Measurements from ENCODE around the gene KCNN4.
"Not testable (repeated sequence)": the region's sequence is repeated elsewhere in the genome, so short reads cannot be mapped to it uniquely, and the experiment has no call there.

Gene KCNN4

GRCh38 chr19:43806848-43807247 is 26.1 kb upstream of the KCNN4 start:
- Histone ChIP-seq H3K36me3 (ENCODE audit: insufficient read depth) (no peaks in the 10 kb centered on the region), H3K27me3 (ENCODE audit: insufficient read depth, low read depth) (no peaks in the 10 kb centered on the region), H4K20me1 (ENCODE audit: insufficient read depth) (no peaks in the 10 kb centered on the region), H3K27ac (no peak overlapping the region), H2AFZ (ENCODE audit: low read depth) (no peak overlapping the region), H3K79me2 (ENCODE audit: insufficient read depth, low read depth) (no peaks in the 10 kb centered on the region), H3K4me3 (IDR thresholded peaks at IDR 0.05; ENCODE audit: insufficient read depth, low read depth, low read length) (no peak overlapping the region), H3K4me2 (no peak overlapping the region), H3K9ac (no peak overlapping the region), H3K4me1 (ENCODE audit: low read depth, poor library complexity, severe bottlenecking) (no peaks in the 10 kb centered on the region)
- no peak for TF ChIP-seq CTCF (conservative IDR thresholded peaks at IDR 0.05; ENCODE audit: low read depth, low read length)

GRCh38 chr19:43806401-43806800 is 25.6 kb upstream of the KCNN4 start:
- H3K4me1 ChIP-seq (ENCODE audit: low read depth, poor library complexity, severe bottlenecking); H3K79me2 ChIP-seq (ENCODE audit: insufficient read depth, low read depth); H2AFZ ChIP-seq (ENCODE audit: low read depth); H3K27me3 ChIP-seq (ENCODE audit: insufficient read depth, low read depth); H3K27ac ChIP-seq; H3K9ac ChIP-seq; H3K36me3 ChIP-seq (ENCODE audit: insufficient read depth); H3K4me2 ChIP-seq; H4K20me1 ChIP-seq (ENCODE audit: insufficient read depth); H3K4me3 ChIP-seq (IDR thresholded peaks at IDR 0.05; ENCODE audit: insufficient read depth, low read depth, low read length): not testable (repeated sequence)

GRCh38 chr19:43804432-43804831 is 23.7 kb upstream of the KCNN4 start:
- no peak overlapping the region for H3K27ac ChIP-seq
- H3K9ac ChIP-seq = no peak overlapping the region
- no peaks in the 10 kb centered on the region for H3K4me1 ChIP-seq (ENCODE audit: low read depth, poor library complexity, severe bottlenecking)
- H3K4me2 ChIP-seq = no peak overlapping the region
- H3K36me3 ChIP-seq (ENCODE audit: insufficient read depth) = no peaks in the 10 kb centered on the region
- no peaks in the 10 kb centered on the region for H4K20me1 ChIP-seq (ENCODE audit: insufficient read depth)
- no peak overlapping the region for H2AFZ ChIP-seq (ENCODE audit: low read depth)
- no peaks in the 10 kb centered on the region for H3K27me3 ChIP-seq (ENCODE audit: insufficient read depth, low read depth)
- no peaks in the 10 kb centered on the region for H3K79me2 ChIP-seq (ENCODE audit: insufficient read depth, low read depth)
- H3K4me3 ChIP-seq (IDR thresholded peaks at IDR 0.05; ENCODE audit: insufficient read depth, low read depth, low read length) = no peak overlapping the region
- TF ChIP-seq CTCF (conservative IDR thresholded peaks at IDR 0.05; ENCODE audit: low read depth, low read length) = no peak

- H3K4me2 ChIP-seq = no peak within 1 kb of the TSS
- H3K79me2 ChIP-seq (ENCODE audit: insufficient read depth, low read depth) = no peaks in the 10 kb centered on the region
- no peak within 1 kb of the TSS for H3K27ac ChIP-seq
- no peak within 1 kb of the TSS for H3K9ac ChIP-seq
- H3K4me1 ChIP-seq (ENCODE audit: low read depth, poor library complexity, severe bottlenecking) = no peaks in the 10 kb centered on the region
- H2AFZ ChIP-seq (ENCODE audit: low read depth) = no peak within 1 kb of the TSS
- no peaks in the 10 kb centered on the region for H3K27me3 ChIP-seq (ENCODE audit: insufficient read depth, low read depth)
- H3K36me3 ChIP-seq (ENCODE audit: insufficient read depth) = no peaks in the 10 kb centered on the region
- H3K4me3 ChIP-seq (IDR thresholded peaks at IDR 0.05; ENCODE audit: insufficient read depth, low read depth, low read length) = no peak within 1 kb of the TSS
- no peaks in the 10 kb centered on the region for H4K20me1 ChIP-seq (ENCODE audit: insufficient read depth)
- TF ChIP-seq CTCF (conservative IDR thresholded peaks at IDR 0.05; ENCODE audit: low read depth, low read length) = no peak
Observed at GRCh38 chr19:43802216-43802951, 21.6 kb upstream of the KCNN4 start, which contains the start of gene LYPD5. Gene LYPD5 (minus strand): TSS chr19:43802447. CDS start chr19:43802380, 67 bp downstream.

GRCh38 chr19:43799502-43800142 is 18.8 kb upstream of the KCNN4 start:
- no peaks in the 10 kb centered on the region for H3K27me3 ChIP-seq (ENCODE audit: insufficient read depth, low read depth)
- no peak overlapping the region for H3K9ac ChIP-seq
- no peak overlapping the region for H3K27ac ChIP-seq
- TF ChIP-seq CTCF (conservative IDR thresholded peaks at IDR 0.05; ENCODE audit: low read depth, low read length) = no peak
- H2AFZ ChIP-seq (ENCODE audit: low read depth) = no peak overlapping the region
- H3K79me2 ChIP-seq (ENCODE audit: insufficient read depth, low read depth) = no peaks in the 10 kb centered on the region
- H4K20me1 ChIP-seq (ENCODE audit: insufficient read depth) = no peaks in the 10 kb centered on the region
- H3K4me3 ChIP-seq (IDR thresholded peaks at IDR 0.05; ENCODE audit: insufficient read depth, low read depth, low read length) = no peak overlapping the region
- H3K4me1 ChIP-seq (ENCODE audit: low read depth, poor library complexity, severe bottlenecking) = no peaks in the 10 kb centered on the region
- no peaks in the 10 kb centered on the region for H3K36me3 ChIP-seq (ENCODE audit: insufficient read depth)
- H3K4me2 ChIP-seq = no peak overlapping the region
